HG02588 (cell line): ENCODE data around the gene GAPVD1.
A peak's percentile ranks its signal among the peaks of the same experiment; 100 is the strongest.
"Not testable (repeated sequence)": the region's sequence is repeated elsewhere in the genome, so short reads cannot be mapped to it uniquely, and the experiment has no call there.

Experiments
- ATAC-seq: cut with Tn5 transposase; IDR thresholded peaks from one replicate; pipeline ENCODE4 v1.9.1; 2021; ENCODE audit warnings: mild to moderate bottlenecking, moderate library complexity; ENCODE audit not compliant: unreplicated experiment

The GAPVD1 gene, protein sequence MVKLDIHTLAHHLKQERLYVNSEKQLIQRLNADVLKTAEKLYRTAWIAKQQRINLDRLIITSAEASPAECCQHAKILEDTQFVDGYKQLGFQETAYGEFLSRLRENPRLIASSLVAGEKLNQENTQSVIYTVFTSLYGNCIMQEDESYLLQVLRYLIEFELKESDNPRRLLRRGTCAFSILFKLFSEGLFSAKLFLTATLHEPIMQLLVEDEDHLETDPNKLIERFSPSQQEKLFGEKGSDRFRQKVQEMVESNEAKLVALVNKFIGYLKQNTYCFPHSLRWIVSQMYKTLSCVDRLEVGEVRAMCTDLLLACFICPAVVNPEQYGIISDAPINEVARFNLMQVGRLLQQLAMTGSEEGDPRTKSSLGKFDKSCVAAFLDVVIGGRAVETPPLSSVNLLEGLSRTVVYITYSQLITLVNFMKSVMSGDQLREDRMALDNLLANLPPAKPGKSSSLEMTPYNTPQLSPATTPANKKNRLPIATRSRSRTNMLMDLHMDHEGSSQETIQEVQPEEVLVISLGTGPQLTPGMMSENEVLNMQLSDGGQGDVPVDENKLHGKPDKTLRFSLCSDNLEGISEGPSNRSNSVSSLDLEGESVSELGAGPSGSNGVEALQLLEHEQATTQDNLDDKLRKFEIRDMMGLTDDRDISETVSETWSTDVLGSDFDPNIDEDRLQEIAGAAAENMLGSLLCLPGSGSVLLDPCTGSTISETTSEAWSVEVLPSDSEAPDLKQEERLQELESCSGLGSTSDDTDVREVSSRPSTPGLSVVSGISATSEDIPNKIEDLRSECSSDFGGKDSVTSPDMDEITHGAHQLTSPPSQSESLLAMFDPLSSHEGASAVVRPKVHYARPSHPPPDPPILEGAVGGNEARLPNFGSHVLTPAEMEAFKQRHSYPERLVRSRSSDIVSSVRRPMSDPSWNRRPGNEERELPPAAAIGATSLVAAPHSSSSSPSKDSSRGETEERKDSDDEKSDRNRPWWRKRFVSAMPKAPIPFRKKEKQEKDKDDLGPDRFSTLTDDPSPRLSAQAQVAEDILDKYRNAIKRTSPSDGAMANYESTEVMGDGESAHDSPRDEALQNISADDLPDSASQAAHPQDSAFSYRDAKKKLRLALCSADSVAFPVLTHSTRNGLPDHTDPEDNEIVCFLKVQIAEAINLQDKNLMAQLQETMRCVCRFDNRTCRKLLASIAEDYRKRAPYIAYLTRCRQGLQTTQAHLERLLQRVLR (N-terminal part only)

DNA sequence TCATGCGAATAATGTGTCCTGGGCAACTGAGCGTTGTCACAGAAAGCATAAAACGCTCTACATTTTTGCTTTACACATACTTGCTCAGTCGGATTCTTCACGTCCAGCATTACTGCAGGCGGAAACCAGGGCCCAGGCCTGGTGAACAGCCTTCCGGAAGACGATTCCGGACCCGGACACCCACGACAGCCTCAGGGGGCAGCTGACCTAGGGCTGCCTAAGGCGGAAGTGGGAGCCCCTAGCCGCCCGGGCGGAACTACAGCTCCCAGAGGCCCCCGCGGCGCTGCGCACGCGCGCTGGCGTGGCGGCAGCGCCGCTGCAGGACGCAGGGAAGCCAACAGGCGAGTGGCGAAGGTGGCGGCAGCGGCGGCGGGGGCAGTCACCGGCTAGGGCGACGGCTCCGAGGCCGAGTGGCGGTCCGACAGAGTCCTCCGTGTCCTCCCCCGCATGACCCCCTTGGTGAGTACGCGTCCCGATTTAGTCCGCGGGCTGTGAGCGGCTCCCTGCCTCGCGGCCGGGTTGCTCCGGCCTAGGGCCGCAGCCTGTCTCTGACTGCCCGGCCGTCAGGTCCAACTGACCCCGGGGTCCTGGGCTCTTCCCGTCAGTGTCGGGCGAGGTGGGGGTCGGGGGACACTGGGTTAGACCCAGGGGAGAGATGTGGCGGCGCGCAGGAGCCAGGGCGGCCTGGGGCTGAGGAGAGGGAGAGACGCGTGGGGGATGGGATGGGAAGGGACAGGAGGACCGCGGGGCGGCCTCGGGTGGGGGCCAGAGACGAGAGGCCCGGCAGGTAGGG, at the start of gene GAPVD1:
Gene GAPVD1, plus strand, starts transcription at position 326 of the 793 bp plus-strand sequence. CDS start 37,096 bp downstream, outside the sequence.
- ATAC-seq: peak; percentile 95

DNA sequence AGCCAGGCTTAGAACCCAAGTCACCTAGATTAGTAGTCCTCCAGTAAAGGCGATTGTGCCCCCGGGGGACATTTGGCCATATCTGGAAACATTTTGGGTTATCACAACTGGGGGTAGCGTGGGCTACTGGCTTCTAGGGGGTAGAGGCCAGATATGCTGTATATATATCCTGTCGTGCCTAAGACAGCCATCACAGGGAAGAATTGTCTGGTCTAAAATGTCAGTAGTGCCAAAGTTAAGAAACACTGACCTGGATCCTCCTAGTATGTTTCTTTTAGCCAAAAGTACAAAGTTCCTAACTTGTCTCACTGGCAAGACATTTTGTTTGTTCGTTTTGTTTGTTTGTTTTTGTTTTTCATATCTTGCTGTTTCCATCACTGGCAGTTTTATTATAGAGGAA, 47.4 kb upstream of the GAPVD1 start:
- ATAC-seq: no peak

DNA sequence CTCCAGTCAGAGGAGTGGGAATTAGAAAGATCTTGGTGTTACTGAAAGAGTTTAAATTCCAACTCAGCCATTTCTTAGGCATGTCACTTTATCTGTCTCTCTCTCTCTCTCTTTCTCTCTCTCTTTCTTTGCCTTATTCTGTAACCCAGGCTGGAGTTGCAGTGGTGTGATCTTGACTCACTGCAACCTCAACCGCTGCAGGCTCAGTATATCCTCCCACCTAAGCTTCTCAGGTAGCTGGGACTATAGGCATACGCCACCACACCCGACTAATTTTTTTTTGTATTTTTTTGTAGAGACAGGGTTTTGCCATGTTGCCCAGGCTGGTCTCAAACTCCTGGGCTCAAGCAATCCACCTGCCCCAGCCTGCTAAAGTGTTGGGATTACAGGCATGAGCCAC, 43.0 kb upstream of the GAPVD1 start:
- ATAC-seq: no peak

DNA sequence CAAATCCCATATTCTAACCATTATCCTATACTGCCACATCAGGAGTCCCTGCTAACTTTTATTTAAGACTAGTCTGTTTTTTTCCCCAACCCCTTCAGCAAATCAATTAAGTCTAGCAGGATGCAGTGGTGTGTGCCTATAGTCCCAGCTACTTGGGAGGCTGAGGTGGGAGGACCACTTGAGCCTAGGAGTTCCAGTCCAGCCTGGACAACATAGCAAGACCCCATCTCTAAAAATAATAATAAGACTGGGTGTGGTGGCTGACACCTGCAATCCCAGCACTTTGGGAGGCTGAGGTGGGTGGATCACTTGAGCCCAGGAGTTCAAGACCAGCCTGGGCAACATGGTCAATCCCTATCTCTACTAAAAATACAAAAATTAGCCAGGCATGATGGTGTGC, 36.8 kb upstream of the GAPVD1 start:
- ATAC-seq: not testable (repeated sequence)

DNA sequence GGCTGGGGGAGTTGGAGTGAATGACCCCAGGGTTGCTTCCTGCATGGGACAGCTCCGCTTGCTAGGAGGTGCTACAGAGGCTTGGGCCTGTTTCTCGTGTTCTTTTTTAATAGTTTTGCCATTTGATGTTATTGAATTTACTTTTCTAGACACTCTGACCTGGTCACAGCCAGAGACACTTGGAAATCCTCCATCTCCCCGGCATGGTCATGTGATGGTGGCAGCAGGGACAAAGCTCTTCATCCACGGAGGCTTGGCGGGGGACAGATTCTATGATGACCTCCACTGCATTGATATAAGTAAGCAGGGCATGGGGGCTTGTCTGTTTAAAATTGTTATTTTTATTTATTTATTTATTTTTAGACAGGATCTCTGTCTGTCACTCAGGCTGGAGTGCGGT, 33.9 kb upstream of the GAPVD1 start:
- no peak for ATAC-seq

DNA sequence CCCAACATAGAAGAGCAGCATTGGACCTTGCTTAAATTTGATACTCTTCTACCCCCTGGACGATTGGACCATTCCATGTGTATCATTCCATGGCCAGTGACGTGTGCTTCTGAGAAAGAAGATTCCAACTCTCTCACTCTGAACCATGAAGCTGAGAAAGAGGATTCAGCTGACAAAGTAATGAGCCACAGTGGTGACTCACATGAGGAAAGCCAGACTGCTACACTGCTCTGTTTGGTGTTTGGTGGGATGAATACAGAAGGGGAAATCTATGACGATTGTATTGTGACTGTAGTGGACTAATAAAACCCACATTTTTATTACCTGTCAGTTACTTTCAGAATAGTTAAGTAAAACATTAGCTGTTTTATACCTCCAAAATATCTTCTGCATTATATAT, 27.9 kb upstream of the GAPVD1 start:
- no peak for ATAC-seq

DNA sequence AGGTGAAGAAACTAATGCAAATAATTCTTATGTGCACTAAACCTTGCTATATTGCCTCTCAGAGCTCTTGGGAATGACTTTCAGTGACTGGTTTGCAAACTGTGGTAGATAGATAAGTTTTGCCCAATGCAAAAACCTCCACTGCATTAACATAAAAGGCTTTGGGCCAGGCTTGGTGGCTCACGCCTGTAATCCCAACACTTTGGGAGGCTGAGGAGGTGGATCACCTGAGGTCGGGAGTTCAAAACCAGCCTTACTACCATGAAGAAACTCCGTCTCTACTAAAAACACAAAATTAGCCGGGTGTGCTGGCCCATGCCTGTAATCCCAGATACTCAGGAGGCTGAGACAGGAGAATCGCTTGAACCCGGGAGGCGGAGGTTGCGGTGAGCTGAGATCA, 27.5 kb upstream of the GAPVD1 start:
- ATAC-seq: not testable (repeated sequence)

DNA sequence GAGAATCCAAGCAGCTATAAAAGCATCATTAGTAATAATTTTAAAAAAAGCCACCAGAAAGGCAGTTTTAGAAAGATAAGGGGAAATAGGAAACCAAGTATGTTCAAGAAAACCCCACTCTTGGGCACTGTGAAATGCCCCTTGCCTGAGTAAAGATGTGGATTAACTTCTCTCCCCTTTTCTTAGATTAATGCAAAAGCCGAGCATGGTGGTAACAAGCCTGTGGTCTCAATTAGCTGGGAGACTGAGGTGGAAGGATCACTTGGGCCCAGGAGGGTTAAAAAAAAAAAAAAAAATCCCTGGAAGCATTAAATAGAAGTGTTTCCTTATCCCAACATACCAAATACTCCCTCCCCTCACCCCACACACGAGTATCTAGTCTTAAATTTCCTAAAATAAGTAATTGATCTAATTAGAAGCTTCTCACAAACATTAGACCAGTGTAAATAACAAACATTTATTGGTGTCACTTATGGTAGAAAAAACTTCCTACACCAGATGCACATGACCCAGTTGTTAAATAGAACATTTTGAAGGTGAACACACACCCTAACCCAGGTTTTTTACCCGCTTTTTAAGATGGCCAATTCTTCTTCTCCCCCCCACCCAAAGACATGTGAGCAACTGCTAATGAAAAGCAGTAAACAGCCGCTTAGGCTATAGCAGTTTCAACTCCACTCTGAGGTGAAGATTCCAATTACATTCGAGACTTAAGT, 25.7 kb upstream of the GAPVD1 start:
- ATAC-seq: no peak

DNA sequence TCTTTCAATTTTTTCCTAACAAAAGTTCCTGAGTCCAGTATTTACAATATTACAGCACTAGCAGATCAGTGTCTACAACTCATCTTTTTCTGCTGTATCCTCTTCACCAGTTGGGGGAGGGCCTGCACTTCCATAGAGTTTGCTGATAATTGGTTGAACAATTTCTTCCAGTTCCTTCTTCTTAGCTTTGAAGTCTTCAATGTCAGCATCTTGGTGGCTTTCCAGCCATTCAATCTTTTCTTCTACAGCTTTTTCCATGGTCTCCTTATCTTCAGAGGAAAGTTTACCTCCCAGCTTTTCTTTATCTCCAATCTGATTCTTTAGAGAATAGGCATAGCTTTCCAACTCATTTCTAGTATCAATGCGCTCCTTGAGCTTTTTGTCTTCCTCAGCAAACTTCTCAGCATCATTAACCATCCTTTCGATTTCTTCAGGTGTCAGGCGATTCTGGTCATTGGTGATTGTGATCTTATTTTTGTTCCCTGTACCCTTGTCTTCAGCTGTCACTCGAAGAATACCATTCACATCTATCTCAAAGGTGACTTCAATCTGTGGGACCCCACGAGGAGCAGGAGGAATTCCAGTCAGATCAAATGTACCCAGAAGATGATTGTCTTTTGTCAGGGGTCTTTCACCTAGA, 25.0 kb upstream of the GAPVD1 start:
- ATAC-seq: not testable (repeated sequence)

DNA sequence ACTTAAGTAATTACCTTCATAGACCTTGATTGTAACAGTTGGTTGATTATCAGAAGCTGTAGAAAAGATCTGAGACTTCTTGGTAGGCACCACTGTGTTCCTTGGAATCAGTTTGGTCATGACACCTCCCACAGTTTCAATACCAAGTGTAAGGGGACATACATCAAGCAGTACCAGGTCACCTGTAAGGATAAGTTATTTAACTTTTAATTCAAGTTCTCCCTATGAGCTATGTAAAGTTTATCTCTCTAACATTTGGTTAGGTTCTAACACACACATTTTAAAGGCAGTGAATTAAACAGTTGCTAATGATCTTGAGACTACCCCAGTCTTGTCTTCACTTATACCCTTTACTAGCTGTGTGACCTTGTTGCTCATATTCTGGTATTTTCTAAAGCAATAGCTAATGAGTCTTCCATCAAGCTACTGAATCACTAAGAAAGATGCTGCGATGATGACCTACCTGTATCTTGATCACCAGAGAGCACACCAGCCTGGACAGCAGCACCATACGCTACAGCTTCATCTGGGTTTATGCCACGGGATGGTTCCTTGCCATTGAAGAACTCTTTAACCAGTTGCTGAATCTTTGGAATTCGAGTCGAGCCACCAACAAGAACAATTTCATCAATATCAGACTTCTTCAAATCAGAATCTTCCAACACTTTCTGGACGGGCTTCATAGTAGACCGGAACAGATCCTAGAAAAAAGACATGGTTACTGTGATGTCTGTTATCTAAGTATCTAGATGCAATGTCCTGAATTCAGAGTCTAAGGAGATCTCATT, 23.3 kb upstream of the GAPVD1 start:
- no peak for ATAC-seq

DNA sequence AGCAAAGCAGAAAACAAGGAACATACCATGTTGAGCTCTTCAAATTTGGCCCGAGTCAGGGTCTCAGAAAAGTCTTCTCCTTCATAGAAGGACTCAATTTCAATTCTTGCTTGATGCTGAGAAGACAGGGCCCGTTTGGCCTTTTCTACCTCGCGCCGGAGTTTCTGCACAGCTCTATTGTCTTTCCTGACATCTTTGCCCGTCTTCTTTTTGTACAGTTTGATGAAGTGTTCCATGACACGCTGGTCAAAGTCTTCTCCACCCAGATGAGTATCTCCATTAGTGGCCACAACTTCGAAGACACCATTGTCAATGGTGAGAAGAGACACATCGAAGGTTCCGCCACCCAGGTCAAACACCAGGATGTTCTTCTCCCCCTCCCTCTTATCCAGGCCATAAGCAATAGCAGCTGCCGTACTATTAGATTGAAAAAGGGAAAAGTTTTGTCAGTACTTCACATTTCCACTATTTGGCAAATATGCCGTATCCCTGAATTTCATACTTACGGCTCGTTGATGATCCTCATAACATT, 22.6 kb upstream of the GAPVD1 start:
- ATAC-seq: no peak

DNA sequence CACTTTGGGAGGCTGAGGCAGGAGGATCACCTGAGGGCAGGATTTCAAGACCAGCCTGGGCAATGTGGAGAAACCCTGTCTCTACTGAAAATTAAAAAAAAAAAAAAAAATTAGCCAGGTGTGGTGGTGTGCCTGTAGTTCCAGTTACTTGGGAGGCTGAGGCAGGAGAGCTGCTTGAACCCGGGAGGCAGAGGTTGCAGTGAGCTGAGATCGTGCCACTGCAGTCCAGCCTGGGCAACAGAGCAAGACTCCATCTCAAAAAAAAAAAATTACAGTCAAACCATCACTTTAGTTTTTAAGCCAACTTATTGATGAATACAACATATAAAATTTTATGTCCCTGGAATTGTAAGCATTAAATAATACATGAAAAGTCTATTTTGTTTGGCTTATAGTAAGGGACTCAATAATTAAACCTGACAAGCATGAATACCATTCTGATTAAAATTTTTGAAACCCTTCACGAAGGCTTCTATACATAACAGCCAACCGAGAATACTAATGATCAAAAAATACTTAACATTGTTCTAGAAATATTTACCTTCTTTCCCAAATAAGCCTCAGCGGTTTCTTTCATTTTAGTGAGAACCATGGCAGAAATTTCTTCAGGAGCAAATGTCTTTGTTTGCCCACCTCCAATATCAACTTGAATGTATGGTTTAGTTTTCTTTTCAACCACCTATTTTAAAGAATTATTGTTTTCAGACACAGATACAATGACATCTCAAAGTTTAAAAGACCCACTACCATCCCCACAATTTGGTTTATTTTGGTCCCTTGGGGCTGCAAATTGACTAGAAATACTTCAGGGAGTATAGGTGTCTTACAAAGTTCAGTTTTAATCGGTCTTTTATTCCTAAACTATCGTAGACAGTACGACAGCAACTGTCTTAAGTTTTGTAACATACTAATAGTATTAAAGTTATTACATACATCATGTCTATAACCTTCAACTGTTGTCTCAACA, 21.7 kb upstream of the GAPVD1 start:
- no peak for ATAC-seq

DNA sequence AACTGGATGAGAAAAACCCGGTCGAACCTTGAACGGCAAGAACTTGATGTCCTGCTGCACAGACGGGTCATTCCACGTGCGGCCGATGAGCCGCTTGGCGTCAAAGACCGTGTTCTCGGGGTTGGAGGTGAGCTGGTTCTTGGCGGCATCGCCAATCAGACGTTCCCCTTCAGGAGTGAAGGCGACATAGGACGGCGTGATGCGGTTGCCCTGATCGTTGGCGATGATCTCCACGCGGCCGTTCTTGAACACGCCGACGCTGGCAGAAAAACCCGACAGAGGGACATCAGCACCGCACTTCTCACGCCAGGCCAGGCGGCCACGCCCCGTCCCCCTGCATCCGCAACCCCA, 21.0 kb upstream of the GAPVD1 start:
- ATAC-seq: peak; percentile 6

DNA sequence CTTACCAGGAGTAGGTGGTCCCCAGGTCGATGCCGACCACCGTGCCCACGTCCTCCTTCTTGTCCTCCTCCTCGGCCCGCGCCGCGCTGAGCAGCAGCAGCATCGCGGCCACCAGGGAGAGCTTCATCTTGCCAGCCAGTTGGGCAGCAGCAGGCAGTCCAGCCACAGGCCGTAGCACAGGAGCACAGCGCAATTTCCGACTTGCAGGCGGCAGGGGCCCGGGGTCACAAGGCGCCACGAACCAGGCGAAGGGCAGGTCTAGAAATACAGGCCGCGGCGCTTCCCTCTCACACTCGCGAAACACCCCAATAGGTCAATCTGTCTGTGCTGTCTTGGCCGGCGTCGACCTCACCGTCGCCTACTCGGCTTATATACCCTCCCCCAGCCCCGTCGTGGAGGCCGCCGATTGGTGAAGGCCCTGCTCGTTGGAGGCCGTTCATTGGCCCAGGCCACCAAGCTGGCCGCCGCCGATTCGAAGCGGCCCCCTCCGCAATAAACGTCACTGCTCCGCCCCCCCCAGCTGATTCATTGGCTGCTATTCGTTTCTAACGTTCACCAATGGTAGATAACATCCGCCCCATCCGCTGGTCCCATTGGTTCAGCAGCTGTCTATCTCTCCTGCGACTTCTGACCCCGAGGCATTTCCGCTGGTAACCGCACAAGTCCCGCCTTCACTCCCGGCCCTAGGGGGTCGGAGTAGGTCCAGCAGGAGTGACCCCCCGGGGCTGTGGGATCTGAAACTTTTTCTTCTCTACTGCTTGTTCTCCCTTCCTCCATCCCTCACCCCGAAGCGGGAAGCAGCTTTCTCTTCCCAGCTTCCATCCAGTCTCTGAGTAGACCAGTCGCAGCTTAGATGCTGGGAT, 20.4 kb upstream of the GAPVD1 start, which contains the start of gene HSPA5:
Gene HSPA5, minus strand, starts transcription at position 344 of the 863 bp plus-strand sequence. Its CDS starts 217 bp downstream, at position 127.
- peak; percentile 91 for ATAC-seq

DNA sequence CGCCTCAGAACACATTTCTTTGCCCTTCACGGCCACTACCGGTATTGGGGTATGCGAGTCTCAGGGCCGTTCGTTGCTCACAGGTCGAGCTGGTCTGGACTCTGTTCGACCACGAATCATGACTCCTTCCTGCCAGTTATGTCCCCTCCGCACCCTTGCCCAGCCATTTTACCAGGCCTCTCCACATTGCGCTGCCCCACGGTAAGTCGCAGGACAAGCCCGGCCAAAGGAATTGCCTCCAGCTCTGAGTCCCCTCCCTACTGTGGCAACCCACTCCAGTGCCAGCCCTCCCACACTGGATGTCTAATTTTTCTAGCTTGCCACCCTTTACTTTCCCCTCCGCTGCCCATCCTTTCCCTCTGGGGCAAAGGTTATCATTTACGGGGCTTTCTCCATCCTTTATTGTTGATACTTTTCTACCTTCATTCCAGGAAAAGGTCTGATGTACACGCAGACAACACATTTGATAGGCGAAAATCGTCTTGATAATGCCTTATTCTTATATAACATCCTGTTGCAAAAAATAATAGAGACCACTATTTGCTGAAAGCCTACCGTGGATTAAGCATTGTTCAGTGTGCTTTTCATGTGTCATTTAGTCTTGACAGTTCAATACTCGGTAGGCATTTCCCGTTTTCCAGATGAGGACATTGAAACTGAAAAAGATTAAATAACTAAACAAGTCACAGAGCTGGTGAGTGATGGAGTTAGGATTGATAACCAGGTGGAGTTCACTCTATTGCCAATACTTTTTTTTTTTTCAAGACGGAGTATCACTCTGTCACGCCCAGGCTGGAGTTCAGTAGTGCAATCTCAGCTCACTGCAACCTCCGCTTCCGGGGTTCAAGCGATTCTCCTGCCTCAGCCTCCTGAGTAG, 19.5 kb upstream of the GAPVD1 start:
- ATAC-seq: no peak
